Endothelial cell of umbilical vein (primary cell): Measurements from ENCODE around the gene ZG16B.

Experiments
- CTCF ChIP-seq, 2 donors: IDR thresholded peaks; 1 replicate in 1 of 2; 2 replicates in 1 of 2; pipeline ENCODE4 v1.5.1; 2011; ENCODE audit warnings: low read length in 2 of 2, mild to moderate bottlenecking in 2 of 2, moderate library complexity in 2 of 2, control low read depth in 1 of 2, inconsistent platforms in 1 of 2, low read depth in 1 of 2; ENCODE audit not compliant: insufficient read depth in 1 of 2; ENCODE audit errors: extremely low read depth in 1 of 2
- EZH2 ChIP-seq: IDR thresholded peaks from 2 replicates; pipeline ENCODE4 v1.6.1; 2012; ENCODE audit warnings: borderline replicate concordance, low read depth, mild to moderate bottlenecking, moderate library complexity, low read length, inconsistent platforms; ENCODE audit not compliant: severe bottlenecking
- FOS ChIP-seq: IDR thresholded peaks from 2 replicates; pipeline ENCODE4 v1.6.1; 2011; ENCODE audit warnings: mild to moderate bottlenecking, low read length, moderate library complexity, borderline replicate concordance; ENCODE audit not compliant: insufficient read depth
- GATA2 ChIP-seq: IDR thresholded peaks from 2 replicates; pipeline ENCODE4 v1.7.0; 2011; ENCODE audit warnings: low read depth, mild to moderate bottlenecking, moderate library complexity, mixed read lengths, low read length; ENCODE audit not compliant: insufficient read length, insufficient read depth
- JUN ChIP-seq: IDR thresholded peaks from 2 replicates; pipeline ENCODE4 v1.6.1; 2011; ENCODE audit warnings: borderline replicate concordance, low read depth; ENCODE audit not compliant: insufficient read length, insufficient read depth
- MYC ChIP-seq: IDR thresholded peaks from one replicate; pipeline ENCODE4 v1.6.1; 2011; ENCODE audit warnings: mild to moderate bottlenecking, low read depth, low read length
- POLR2A ChIP-seq: IDR thresholded peaks from 2 replicates; pipeline ENCODE4 v1.6.1; 2012; ENCODE audit warnings: low read depth, mild to moderate bottlenecking, control low read depth, low read length
- POLR2AphosphoS5 ChIP-seq: IDR thresholded peaks from 2 replicates; pipeline ENCODE4 v1.6.1; 2012; ENCODE audit warnings: low read depth, mild to moderate bottlenecking, control low read depth, low read length, moderate library complexity; ENCODE audit not compliant: insufficient read depth
- TF ChIP-seq, protein P1 (sequence below): IDR thresholded peaks from 2 replicates; pipeline ENCODE4 v1.6.1; 2011; ENCODE audit not compliant: insufficient read depth, insufficient read length

- TF ChIP-seq CTCF (IDR thresholded peaks at IDR 0.05; ENCODE audit: extremely low read depth in 1 of 2, insufficient read depth in 1 of 2, low read depth in 1 of 2, low read length in 2 of 2) (no peak), POLR2A (no peak), EZH2 (no peak), POLR2AphosphoS5 (no peak), FOS (no peak), JUN (no peak), MYC (no peak), GATA2 (no peak)
- TF ChIP-seq, protein P1, sequence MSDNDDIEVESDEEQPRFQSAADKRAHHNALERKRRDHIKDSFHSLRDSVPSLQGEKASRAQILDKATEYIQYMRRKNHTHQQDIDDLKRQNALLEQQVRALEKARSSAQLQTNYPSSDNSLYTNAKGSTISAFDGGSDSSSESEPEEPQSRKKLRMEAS = no peak
These were observed 35.5 kb downstream of the ZG16B start for GRCh38 chr16:2865651-2866050.
